DLD1 (cell line): ENCODE data around the gene ARL13A.
"Not testable (repeated sequence)": the region's sequence is repeated elsewhere in the genome, so short reads cannot be mapped to it uniquely, and the experiment has no call there.

Experiments
- in situ Hi-C: cut with HindIII; loops from 2 replicates; pipeline ENCODE4 v1.10.0; 2017; ENCODE audit warnings: low sequenced_read_pairs

The ARL13A gene

DNA sequence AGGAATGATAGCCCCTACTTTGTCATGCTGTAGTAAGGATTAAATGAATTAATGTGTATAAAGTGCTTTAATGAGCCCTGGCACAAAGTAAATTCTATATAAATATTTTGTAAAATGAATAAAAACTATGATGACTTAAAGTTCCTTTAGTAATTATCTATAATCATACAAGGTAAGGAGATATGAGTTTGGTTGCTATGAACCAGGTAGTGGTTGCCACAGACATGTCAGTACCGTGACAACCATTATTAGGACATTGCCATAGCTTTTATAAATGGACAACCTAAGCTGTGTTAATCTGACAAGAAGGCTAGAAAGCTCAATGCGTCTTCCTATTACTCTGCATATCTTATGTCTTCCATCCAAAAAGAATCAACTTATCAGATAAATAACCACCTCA is at the start of gene ARL13A:
TSS of gene ARL13A (plus strand) at position 301 of the 400 bp plus-strand sequence. CDS start 3,982 bp downstream, outside the sequence.
- in situ Hi-C loops = no loop called here

DNA sequence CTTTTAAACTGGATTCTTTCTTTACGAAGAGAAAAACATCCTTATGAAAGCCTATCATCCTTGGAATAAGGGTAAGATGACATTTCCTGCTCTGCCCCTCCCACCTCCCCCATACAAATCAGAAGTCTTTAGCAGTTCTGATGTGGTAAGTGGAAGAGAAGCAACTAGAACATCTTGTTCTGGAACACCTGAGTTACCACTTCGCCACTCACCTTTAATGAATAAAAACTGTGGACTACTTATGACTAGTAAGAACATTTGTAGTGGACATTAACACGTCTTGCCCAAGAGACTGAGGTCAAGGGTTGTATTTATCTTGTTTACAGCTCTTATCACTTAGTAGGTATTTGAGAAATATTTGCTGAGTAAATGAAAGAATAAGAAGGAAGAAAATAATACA is 45.1 kb upstream of the ARL13A start:
- in situ Hi-C loops = no loop called here

GRCh38 chrX:100926453-100926852 is 43.1 kb upstream of the ARL13A start:
- in situ Hi-C loops = no loop called here

- in situ Hi-C loops = no loop called here
Observed at GRCh38 chrX:100928660-100929613, 40.6 kb upstream of the ARL13A start, which contains the start of gene XKRX. TSS of gene XKRX (minus strand) at chrX:100928917. CDS start at chrX:100928304, 613 bp downstream.

GRCh38 chrX:100931218-100931924 is 38.1 kb upstream of the ARL13A start:
- in situ Hi-C loops = no loop called here

DNA sequence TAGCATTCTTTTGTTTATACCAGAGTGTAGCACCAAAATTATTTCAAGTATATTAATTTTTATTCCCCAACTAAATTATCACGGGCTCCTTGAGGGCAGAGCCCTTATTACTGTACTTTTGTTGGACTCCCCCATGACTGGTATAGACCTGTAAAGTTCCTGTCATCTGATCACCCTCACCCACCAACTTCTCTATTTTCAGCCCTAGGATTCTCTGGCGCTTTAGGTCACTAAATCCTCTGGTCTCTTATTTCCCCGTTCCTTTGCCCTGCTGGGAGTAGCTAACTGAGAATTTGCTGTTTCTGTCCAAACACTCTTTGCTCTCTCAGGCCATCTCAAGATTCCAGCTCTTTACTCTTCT is 37.6 kb upstream of the ARL13A start:
- in situ Hi-C loops = no loop called here

DNA sequence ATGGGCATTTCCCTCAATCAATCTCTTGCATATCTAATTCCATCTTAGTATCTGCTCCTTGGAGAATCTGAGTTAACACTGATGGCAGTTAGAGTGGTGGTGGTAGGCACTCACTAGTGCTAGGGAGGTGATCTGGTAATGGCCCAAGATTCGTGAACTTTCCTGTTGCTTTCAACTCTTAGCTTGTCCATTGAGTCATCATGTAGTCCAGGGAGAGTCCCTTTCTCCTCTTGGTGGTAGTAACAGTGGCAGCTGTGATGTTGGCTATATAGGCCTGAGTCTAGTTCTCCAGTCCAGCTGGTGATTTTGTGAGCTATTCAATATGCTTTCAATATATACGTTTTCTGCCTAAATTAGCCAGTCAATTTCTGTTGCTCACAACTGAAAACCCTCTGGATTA is 33.7 kb upstream of the ARL13A start:
- in situ Hi-C loops = no loop called here

DNA sequence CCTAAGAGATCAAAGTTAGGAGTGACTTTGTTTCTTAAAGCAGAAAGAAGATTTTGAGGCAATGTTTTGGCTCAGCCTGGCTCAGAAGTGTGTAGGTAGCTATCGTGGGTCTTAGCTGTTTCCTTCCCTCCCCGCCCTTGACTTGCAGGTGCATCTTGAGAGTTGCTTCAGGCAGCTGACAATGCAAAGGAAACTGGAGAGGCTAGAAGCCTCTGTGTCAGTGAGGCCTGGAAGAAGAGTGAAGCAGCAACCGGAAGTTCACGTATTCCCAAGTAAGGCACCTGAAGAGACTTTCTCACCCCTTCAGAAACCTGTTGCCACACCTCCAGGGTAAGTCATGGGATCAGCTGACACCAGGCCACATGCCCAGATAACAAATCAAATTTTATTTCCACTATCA is 30.2 kb upstream of the ARL13A start:
- in situ Hi-C loops = no loop called here

GRCh38 chrX:100944601-100945000 is 24.9 kb upstream of the ARL13A start:
- in situ Hi-C loops = no loop called here

GRCh38 chrX:100946299-100946927 is 23.1 kb upstream of the ARL13A start:
- in situ Hi-C loops = no loop called here

- in situ Hi-C loops = no loop called here
Observed at GRCh38 chrX:100948557-100948956, 21.0 kb upstream of the ARL13A start.

DNA sequence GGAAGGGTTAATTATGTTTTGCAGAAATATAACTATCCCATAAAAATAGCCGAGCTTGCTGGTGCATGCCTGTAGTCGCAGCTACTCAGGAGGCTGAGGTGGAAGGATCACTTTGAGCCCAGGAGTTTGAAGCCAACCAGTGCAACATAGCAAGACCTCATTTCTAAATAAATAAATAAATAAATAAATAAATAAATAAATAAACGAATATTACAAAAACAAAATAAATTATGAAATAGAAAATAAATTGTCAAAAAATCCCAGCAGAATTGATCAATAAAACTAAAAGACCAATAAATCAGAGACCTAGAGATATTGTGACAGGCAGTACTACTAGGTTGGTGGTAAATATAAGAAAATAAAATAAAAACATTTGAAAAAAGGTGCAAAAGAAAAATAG is 6.7 kb upstream of the ARL13A start:
- in situ Hi-C loops = no loop called here

- in situ Hi-C loops = no loop called here
Observed at GRCh38 chrX:100964362-100964761, 5.1 kb upstream of the ARL13A start.

- in situ Hi-C loops = no loop called here
Observed at GRCh38 chrX:100969936-100970335, 428 bp downstream of the ARL13A start.

DNA sequence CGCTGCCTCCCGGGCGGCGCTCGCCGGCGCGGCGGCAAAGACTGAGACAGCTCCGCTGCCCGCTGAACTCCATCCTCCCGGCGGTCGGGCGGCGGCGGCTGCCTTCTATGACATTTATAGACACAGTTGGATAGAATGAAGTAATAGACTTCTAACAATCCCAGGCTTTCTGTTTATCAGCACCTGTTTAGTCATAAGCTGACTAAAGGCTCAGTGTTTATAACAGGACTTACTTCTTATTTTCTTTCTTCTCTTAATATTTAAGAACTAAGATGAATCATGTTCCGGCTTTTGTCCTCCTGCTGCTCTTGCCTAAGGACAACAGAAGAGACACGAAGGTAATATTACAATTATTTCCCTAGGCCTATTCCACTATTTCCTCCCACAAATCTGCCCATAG is 3.9 kb downstream of the ARL13A start:
- in situ Hi-C loops = no loop called here

DNA sequence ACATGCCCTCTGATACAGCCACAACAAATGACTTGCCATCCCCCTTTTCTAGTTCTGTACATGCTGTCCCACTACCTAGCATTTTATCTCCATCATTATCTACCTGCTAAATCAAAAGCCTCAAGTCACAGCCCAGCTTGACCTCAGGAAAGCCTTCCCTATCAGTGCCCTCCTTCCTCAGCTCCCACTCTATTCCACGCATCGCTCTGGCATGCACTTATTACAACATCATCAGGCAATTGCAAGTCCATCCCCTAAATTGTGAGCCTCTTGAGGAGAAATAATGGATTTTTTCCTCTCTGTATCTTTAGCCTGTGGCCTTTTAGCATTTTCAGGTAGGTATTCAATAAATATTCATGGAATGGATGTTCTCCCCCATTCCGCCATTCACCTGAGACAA is 5.7 kb downstream of the ARL13A start:
- in situ Hi-C loops = no loop called here

DNA sequence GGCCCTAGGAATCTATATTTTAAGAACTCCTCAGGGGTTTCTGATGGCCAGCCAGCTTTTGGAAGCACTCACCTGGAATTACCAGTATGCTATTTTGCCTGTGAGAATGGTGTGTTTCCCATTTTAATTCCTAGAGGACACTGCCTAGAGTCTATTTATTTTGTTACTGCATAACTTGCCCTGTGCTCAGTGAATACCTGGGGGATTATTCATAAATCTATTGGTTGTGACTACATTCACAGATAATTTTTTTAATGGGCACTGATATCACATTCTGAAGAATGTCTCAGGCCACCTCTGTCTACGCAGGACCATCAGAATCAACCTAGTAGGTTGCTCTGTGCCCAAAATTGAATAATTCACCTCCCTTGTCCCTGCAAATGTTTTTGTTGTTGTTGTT is 6.7 kb downstream of the ARL13A start:
- in situ Hi-C loops = no loop called here

- in situ Hi-C loops = no loop called here
Observed at GRCh38 chrX:100979881-100980607, 10.5 kb downstream of the ARL13A start.

- in situ Hi-C loops = no loop called here
Observed at GRCh38 chrX:100980608-100981497, 11.3 kb downstream of the ARL13A start.

DNA sequence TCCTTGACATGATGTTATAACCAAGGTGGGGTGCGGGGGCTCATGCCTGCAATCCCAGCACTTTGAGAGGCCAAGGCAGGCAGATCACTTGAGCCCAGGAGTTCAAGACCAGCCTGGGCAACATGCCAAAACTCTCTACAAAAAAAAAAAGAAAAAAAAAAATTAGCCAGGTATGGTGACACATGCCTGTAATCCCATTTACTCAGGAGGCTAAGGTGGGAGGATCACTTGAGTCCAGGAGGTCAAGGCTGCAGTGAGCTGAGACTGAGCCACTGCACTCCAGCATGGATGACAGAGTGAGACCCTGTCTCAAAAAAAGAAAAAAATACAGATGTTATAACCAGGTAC is 12.0 kb downstream of the ARL13A start:
- in situ Hi-C loops = not testable (repeated sequence)
